OCI-LY7 (cell line): ENCODE measurements around the gene MPRIP.

Experiments used
- CTCF ChIP-seq: fragments of 200-600 bp; sonication (generic); conservative IDR thresholded peaks from 2 replicates; pipeline ENCODE4 v1.5.1; 2014; ENCODE audit warnings: mild to moderate bottlenecking, antibody characterized with exemption, low read length, moderate library complexity, mixed read lengths
- EZH2phosphoT487 ChIP-seq: fragments of 200-600 bp; sonication (generic); IDR thresholded peaks from 2 replicates; pipeline ENCODE4 v1.6.1; 2018; ENCODE audit warnings: low read depth, borderline replicate concordance, mild to moderate bottlenecking, mixed run types, antibody characterized with exemption, low read length, moderate library complexity, mixed read lengths

- TF ChIP-seq CTCF: no peak
- no peak for TF ChIP-seq EZH2phosphoT487
These were observed 17.1 kb downstream of the MPRIP start for GRCh38 chr17:17059301-17059890.
